IPS DF 6.9 (cell line): ENCODE data around the gene ITIH5.
"Not testable (repeated sequence)": the region's sequence is repeated elsewhere in the genome, so short reads cannot be mapped to it uniquely, and the experiment has no call there.

ENCODE experiments used
- DNase-seq: peaks from one replicate; pipeline ENCODE4 v3.0.0-alpha.2; 2013; ENCODE audit warnings: low read depth, low spot score
- H3K27ac ChIP-seq: one replicate; pipeline ENCODE4 v1.5.1; 2013; ENCODE audit warnings: low read length, control low read depth
- H3K27me3 ChIP-seq: 2 replicates; pipeline ENCODE4 v1.6.1; 2013; ENCODE audit warnings: mild to moderate bottlenecking, low read length; ENCODE audit not compliant: control insufficient read depth, insufficient read depth
- H3K36me3 ChIP-seq: 2 replicates; pipeline ENCODE4 v1.6.1; 2013; ENCODE audit warnings: low read length; ENCODE audit not compliant: control insufficient read depth, insufficient read depth
- H3K4me1 ChIP-seq: 2 replicates; pipeline ENCODE4 v1.6.1; 2013; ENCODE audit warnings: low read length; ENCODE audit not compliant: control insufficient read depth, insufficient read depth
- H3K4me3 ChIP-seq: 2 replicates; pipeline ENCODE4 v1.5.1; 2013; ENCODE audit warnings: mild to moderate bottlenecking, low read length
- H3K9me3 ChIP-seq: 2 replicates; pipeline ENCODE4 v1.6.1; 2013; ENCODE audit warnings: low read length, inconsistent platforms; ENCODE audit not compliant: control insufficient read depth, insufficient read depth
- WGBS: extraction: QIAGEN DNeasy Blood & Tissue Kit; methylation state at CpG from one replicate; pipeline ENCODE4 v1.1.7; 2013; ENCODE audit warnings: mixed read lengths, missing lambda C conversion rate; ENCODE audit not compliant: insufficient read length, insufficient coverage; 5-methylcytosine and 5-hydroxymethylcytosine counted together

ITIH5 gene

GRCh38 chr10:7687228-7687907, 20.6 kb upstream of the ITIH5 start:
- no CpG with 5 or more reads among the region's 20 CpGs for WGBS

GRCh38 chr10:7686351-7687171, 19.8 kb upstream of the ITIH5 start:
- no peaks in the 10 kb centered on the region for H3K9me3 ChIP-seq
- DNase-seq, result no peak
- no peaks in the 10 kb centered on the region for H3K27me3 ChIP-seq
- H3K4me1 ChIP-seq, result no peaks in the 10 kb centered on the region
- H3K27ac ChIP-seq, result no peak overlapping the region
- no peaks in the 10 kb centered on the region for H3K36me3 ChIP-seq
- WGBS, result no CpG with 5 or more reads among the region's 13 CpGs
- H3K4me3 ChIP-seq, result no peak overlapping the region

More at GRCh38 chr10:7687228-7687907, 20.6 kb upstream of the ITIH5 start:
- peak; percentile 85 for DNase-seq
- no peak overlapping the region for H3K4me3 ChIP-seq
- H3K27me3 ChIP-seq, result no peaks in the 10 kb centered on the region
- H3K27ac ChIP-seq, result no peak overlapping the region
- H3K36me3 ChIP-seq, result no peaks in the 10 kb centered on the region
- H3K4me1 ChIP-seq, result no peaks in the 10 kb centered on the region
- no peaks in the 10 kb centered on the region for H3K9me3 ChIP-seq

GRCh38 chr10:7680078-7680477, 13.3 kb upstream of the ITIH5 start:
- WGBS, result no CpG with 5 or more reads among the region's 5 CpGs
- H3K36me3 ChIP-seq, DNase-seq, H3K27me3 ChIP-seq, H3K9me3 ChIP-seq, H3K27ac ChIP-seq, H3K4me3 ChIP-seq, H3K4me1 ChIP-seq: not testable (repeated sequence)

GRCh38 chr10:7679256-7679655, 12.5 kb upstream of the ITIH5 start:
- Histone ChIP-seq H3K4me1 (no peaks in the 10 kb centered on the region), H3K27me3 (no peaks in the 10 kb centered on the region), H3K36me3 (no peaks in the 10 kb centered on the region), H3K27ac (no peak overlapping the region), H3K4me3 (no peak overlapping the region), H3K9me3 (no peaks in the 10 kb centered on the region)
- DNase-seq, result no peak
- WGBS, result no CpG with 5 or more reads among the region's 1 CpG

- Histone ChIP-seq H3K27ac (no peak overlapping the region), H3K27me3 (no peaks in the 10 kb centered on the region; the same call in 1 of the 2 replicates), H3K36me3 (no peaks in the 10 kb centered on the region), H3K9me3 (no peaks in the 10 kb centered on the region), H3K4me1 (no peaks in the 10 kb centered on the region), H3K4me3 (no peak overlapping the region)
- no CpG with 5 or more reads among the region's 23 CpGs for WGBS
- DNase-seq, result no peak
Measured at GRCh38 chr10:7672341-7673134, 5.8 kb upstream of the ITIH5 start.

GRCh38 chr10:7670157-7670556, 3.4 kb upstream of the ITIH5 start:
- peaks cover 8% of the 10 kb centered on the region for H3K27me3 ChIP-seq

GRCh38 chr10:7667262-7668141, 736 bp upstream of the ITIH5 start:
- WGBS, result no CpG with 5 or more reads among the region's 44 CpGs
- peak overlapping the region; percentile 69 for H3K4me3 ChIP-seq

More at GRCh38 chr10:7670157-7670556, 3.4 kb upstream of the ITIH5 start:
- Histone ChIP-seq H3K9me3 (no peaks in the 10 kb centered on the region), H3K36me3 (no peaks in the 10 kb centered on the region), H3K27ac (no peak overlapping the region), H3K4me1 (no peaks in the 10 kb centered on the region), H3K4me3 (no peak overlapping the region)
- WGBS, result no CpG with 5 or more reads among the region's 3 CpGs
- DNase-seq, result no peak

GRCh38 chr10:7665767-7666166, 999 bp downstream of the ITIH5 start:
- H3K4me1 ChIP-seq, result no peaks in the 10 kb centered on the region
- WGBS, result no CpG with 5 or more reads among the region's 6 CpGs
- H3K27ac ChIP-seq, result no peak overlapping the region
- H3K9me3 ChIP-seq, result no peaks in the 10 kb centered on the region
- peaks cover 8% of the 10 kb centered on the region; the same call in 1 of the 2 replicates for H3K27me3 ChIP-seq
- no peak for DNase-seq
- no peaks in the 10 kb centered on the region for H3K36me3 ChIP-seq
- H3K4me3 ChIP-seq, result peak overlapping the region; percentile 65; the same call in 1 of the 2 replicates

More at GRCh38 chr10:7667262-7668141, 736 bp upstream of the ITIH5 start:
- peaks cover 8% of the 10 kb centered on the region for H3K27me3 ChIP-seq
- DNase-seq, result no peak
- H3K36me3 ChIP-seq, result no peaks in the 10 kb centered on the region
- no peaks in the 10 kb centered on the region for H3K4me1 ChIP-seq
- H3K9me3 ChIP-seq, result no peaks in the 10 kb centered on the region
- no peak overlapping the region for H3K27ac ChIP-seq

GRCh38 chr10:7664707-7665106, 2.1 kb downstream of the ITIH5 start:
- no peak overlapping the region for H3K27ac ChIP-seq
- H3K27me3 ChIP-seq, result peaks cover 8% of the 10 kb centered on the region; the same call in 1 of the 2 replicates
- H3K4me1 ChIP-seq, result no peaks in the 10 kb centered on the region
- no peak overlapping the region for H3K4me3 ChIP-seq
- no peaks in the 10 kb centered on the region for H3K9me3 ChIP-seq
- DNase-seq, result no peak
- H3K36me3 ChIP-seq, result no peaks in the 10 kb centered on the region
- no CpG with 5 or more reads among the region's 2 CpGs for WGBS
